Measurements from ENCODE around the gene SLC29A1.

SLC29A1 gene

DNA sequence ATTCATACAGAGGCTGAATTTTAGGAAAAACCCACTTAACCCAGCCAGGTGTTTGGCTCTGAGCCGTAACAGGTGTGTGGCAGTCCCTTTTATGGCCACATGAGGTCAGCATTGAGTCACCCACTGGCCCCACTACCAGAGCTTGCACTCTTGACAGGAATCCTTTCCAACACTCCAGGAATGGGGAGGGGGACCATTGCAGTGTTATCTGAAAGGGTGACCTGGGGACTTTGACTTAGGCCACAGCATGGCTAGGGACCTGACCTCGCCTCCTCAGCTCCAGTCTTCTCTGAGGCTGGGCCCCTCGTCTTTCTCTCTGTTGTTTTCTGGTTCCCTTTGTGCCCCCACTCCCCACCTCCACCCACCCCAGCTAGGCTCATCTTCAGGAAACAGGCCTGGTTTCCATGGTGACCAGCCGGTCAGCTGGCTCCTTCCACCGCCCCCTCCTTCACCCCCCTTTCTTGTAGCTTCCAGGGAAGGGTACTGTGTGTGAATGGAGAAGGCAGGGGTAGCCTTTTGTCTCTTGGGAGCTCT, 44.8 kb downstream of the SLC29A1 start:
- DNase-seq (ENCODE audit: low spot score): peak; percentile 74

DNA sequence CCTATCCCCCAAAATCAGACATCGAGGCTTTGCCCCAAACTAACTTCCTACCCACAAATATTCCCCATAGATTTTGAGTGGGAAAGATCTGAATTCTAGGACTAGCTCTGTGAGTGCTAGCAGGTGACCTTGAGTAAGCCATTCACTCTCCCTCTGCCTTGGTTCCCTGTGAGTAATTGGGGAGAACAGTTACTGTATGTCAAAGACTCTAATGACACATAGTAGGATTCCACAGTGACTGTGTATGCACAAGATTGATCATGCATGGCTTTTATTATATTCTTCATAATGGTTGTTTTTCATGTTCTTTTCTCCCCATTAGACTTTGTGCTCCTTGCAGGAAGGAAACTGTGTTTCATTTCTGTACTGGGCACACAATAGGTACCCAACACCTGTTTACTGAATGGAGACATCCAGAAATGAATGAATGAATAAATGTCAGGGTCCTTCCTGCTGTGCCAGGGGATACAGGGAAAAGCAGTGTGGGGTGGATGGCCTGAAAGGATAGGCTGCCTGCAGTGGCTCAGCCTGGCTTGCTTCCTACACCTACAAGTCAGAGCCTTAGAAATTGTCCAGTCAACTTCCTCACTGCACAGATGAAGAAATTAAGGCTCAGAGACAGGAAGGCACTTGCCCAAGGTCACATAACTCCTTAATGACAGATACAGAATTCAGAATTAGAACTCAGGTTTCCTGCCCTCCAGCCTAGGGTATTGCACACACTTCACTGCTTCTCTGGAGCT, 46.0 kb downstream of the SLC29A1 start:
- no peak for DNase-seq (ENCODE audit: low spot score)

DNA sequence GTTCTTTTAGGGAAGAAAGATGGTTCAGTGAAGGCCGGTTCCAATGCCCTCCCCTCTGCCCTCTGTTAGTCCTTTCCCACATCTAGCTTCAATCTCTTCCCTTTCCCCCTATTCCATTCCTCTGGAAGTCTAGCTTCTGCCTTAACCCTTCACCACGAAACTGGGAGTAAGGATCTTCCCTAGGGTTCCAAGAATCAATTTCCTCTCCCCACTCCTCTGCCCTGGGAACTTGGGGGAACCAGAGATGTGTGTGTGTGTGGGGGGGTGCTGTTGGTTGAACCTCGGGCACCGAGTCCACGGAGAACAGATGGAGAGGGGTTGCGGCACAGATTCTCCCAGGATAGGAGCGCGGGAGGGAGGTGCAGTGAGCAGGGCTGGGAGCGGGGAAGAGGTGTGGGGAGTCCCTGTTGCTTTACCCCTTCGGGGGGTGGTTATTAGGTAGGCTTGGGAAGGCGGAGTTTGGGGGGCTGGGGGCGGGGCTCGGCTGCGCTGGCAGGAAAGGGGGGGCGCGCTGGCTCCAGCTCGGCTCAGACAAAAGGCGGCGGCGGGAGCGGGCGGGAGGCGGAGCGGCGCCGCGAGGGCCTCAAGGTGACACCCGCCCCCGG, 46.6 kb downstream of the SLC29A1 start, which contains the start of gene TMEM151B:
TMEM151B (plus strand) TSS at position 530 of the 605 bp plus-strand sequence. CDS start 293 bp downstream, outside the sequence.
- DNase-seq (ENCODE audit: low spot score): no peak

DNA sequence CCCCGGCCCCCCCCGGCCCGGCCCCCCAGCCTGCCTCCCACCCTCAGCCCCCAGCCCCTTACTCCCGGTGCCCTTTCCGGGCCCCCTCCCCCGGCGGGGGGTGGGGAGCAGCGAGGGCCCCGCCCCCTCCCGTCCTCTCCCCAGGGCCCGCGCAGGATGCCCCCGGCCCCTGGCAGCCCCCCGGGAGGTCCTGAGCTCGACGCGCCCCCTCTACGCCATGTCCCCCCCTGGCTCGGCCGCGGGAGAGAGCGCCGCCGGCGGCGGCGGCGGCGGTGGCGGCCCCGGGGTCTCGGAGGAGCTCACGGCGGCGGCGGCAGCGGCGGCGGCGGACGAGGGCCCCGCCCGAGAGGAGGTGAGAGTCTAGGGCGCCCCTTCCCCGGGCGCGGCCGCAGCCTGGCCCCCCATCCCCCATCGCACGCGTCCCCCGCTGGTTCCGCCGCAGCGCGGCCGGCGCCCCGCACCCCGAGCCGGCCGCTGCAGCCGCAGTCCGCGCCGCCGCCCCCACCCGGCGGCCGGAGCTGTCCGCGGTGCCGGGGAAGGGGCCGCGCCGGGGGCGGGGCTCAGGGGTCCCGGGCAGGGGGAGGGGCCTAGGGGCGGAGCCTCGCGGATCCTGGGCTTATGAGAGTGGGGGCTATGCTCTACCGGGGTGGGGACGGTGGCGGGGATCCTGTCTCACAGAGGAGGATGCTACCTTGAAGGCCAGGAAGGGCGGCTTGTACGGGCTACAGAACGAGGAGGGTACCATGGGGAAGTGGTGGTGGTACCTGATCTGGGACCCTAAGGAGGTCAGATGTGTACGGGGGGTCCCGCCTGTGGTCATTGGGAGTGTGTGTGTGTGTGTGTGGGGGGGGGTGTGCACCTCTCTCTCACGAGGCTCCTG, 47.4 kb downstream of the SLC29A1 start:
- DNase-seq (ENCODE audit: low spot score): peak; percentile 86

DNA sequence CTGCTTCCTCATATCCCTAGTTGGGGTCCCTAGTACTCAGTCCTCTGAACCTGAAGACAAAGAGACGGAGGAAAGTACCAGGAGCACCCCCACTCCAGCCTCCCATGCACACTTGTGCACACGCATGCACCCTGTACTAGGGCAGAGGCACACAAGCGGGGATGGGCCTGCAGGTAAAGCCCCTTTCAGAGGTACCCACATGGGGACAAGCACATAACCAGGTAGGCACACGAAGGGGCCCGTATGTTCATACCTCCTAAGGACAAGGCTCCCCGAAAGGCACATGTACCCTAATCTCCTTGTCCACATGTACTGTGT, 48.0 kb downstream of the SLC29A1 start:
- no peak for DNase-seq (ENCODE audit: low spot score)

DNA sequence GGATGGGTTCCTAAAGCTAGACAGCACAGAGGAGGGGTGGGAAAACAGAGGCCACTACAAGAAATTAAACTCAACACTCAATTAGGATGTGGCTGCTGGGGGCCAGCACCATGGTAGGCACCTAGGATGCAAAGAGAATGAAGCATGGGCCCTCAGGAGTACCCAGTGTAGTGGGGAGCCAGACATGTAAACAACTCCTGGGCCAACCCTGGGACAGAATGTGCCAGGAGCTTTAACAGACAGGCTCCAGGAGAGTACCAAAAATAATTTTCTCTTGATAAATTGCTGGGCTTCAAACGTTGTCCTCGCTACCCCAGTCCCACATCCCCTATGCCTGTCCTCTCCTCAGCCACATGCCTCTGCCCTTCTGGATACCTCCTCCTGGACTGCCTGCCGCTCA, 48.5 kb downstream of the SLC29A1 start:
- DNase-seq (ENCODE audit: low spot score): no peak

DNA sequence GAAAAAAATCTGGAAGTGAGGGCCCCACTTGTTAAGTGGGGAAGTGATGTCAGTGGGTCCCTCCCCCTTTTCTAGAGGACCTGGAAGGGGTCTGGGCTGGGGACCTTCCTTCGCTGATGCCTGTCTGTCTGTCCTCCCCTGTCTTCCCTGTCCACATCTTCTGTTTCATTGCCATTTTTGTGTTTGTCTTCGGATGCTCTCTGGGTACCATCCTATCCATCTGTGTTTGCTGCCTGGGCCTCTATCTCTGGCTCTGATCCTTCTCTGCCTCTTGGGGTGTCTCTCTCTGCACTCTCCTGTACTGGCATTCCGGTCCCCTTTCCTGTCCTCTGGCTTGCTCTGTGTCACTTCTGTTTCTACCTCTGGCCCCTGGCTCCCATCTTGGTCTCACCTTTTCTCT, 49.1 kb downstream of the SLC29A1 start:
- DNase-seq (ENCODE audit: low spot score): no peak

DNA sequence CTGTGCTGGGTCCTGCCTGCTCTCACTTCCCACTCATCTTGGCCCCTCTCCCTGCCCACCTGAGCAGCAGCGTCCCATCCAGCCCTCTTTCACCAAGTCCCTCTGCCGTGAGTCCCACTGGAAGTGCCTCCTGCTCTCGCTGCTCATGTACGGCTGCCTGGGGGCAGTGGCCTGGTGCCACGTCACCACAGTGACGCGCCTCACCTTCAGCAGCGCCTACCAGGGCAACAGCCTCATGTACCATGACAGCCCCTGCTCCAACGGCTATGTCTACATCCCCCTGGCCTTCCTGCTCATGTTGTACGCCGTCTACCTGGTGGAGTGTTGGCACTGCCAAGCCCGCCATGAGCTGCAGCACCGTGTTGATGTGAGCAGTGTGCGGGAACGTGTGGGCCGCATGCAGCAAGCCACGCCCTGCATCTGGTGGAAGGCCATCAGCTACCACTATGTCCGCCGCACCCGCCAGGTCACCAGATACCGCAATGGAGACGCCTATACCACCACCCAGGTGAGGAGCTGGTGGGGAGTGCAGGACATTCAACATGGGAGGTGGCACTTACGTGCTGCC, 49.7 kb downstream of the SLC29A1 start:
- no peak for DNase-seq (ENCODE audit: low spot score)

DNA sequence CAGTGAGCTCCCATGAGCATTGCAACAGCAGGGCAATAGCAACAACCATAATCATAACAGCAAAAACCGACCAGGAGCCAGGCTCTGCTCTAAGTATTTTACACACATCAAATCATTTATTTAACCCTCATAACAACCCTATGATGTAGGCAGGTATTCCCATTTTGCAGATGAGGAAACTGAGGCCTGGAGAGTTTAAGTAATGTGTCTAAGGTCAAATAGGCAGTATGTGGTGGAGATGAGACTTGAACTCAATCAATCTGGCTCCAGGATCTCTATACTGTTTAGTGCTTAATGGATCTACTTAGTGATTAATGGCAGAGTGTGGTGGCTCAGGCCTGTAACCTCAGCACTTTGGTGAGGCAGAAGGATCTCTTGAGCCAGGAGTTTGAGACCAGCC, 50.2 kb downstream of the SLC29A1 start:
- no peak for DNase-seq (ENCODE audit: low spot score)

DNA sequence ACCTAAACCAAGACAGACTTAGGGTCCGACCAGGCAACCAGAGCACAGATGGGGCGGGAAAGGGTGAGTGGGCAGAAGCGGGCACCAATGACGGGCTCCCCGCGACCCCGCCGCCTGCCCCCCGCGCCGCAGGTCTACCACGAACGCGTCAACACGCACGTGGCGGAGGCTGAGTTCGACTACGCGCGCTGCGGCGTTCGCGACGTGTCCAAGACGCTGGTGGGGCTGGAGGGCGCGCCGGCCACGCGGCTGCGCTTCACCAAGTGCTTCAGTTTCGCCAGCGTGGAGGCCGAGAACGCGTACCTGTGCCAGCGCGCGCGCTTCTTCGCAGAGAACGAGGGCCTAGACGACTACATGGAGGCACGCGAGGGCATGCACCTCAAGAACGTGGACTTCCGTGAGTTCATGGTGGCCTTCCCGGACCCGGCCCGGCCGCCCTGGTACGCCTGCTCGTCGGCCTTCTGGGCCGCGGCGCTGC, 51.9 kb downstream of the SLC29A1 start:
- DNase-seq (ENCODE audit: low spot score): no peak

DNA sequence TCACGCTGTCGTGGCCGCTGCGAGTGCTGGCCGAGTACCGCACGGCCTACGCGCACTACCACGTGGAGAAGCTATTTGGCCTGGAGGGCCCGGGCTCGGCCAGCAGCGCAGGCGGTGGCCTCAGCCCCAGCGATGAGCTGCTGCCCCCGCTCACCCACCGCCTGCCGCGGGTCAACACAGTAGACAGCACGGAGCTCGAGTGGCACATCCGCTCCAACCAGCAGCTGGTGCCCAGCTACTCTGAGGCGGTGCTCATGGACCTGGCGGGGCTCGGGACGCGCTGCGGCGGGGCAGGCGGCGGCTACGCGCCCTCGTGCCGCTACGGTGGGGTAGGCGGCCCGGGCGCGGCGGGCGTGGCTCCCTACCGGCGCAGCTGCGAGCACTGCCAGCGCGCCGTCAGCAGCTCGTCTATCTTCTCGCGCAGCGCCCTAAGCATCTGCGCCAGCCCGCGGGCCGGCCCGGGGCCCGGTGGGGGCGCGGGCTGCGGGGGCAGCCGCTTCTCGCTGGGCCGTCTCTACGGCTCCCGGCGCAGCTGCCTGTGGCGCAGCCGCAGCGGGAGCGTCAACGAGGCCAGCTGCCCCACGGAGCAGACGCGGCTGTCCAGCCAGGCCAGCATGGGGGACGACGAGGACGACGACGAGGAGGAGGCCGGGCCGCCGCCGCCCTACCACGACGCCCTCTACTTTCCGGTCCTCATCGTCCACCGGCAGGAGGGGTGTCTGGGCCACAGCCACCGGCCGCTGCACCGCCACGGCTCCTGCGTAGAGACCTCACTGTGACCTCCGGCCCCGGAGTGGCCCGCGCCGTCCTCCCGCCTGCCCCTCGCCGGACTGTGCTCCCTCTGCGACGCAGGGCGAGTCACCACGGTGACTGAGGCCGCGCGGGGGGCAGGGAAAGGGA, 52.6 kb downstream of the SLC29A1 start:
- peak; percentile 82 for DNase-seq (ENCODE audit: low spot score)

DNA sequence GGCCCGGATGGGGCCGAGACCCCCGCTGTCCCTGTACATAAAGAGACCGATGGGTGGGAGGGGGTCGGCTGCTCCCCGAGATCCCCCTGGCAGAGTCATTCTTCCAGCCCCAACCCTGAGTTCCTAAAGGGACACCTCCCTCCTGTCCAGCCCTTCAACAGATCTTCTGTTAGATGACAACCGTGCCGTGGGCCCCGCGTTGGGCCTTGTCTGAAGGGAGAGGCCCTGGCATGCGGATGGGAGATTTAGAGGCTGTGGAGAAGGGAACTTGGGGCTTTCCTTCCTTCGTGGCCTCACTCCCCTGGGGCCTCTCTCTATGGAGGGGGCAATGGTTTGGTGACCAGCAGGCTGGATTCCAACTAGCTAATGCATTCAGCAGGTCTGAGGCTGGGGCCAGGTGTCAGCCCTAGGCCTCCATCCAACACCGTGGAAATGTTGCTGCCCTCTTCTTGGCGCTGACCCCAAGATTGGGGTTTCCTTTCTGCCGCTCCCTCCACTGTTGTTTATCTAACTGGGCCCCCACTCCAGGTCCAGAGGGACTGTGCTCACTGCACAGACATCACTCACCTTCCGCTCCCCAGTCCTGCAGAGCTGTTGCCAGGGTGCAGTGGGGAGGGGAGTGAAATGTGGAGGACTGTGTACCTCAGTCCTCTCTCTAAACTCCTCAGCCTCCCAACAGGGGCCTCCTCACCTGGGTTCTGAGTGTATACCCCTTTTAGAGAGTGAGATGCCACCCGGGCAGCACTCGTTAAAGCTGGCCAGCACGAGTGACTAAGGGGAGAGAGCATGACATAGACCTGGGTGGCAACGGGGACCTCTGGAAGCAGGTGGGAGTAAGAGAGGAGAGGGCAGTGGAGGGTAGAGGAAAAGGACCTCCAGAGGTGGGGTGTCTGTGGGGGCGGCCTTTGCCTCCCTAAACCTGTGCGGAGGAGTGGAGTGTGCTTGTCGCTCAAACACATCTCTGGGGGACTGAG, 53.6 kb downstream of the SLC29A1 start:
- no peak for DNase-seq (ENCODE audit: low spot score)

DNA sequence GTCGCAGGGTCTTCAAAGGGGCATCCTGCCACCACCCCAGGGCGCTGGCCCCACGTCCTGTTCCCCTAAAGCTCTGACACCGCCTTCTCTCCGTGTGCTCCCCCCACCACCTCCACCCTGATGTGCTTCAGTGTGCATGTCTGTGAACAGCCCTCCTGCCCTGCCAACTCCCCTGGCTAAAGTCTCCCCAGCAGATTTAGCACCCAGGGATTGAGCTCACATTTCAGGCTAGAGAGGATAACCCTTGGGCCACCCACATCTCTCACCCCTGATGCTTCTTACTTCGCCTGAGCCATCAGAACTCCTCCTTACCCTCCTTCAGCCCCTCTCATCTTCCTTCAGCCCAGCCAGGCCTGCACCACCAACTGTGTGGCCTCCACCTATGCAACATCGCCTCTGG, 54.4 kb downstream of the SLC29A1 start:
- no peak for DNase-seq (ENCODE audit: low spot score)

DNA sequence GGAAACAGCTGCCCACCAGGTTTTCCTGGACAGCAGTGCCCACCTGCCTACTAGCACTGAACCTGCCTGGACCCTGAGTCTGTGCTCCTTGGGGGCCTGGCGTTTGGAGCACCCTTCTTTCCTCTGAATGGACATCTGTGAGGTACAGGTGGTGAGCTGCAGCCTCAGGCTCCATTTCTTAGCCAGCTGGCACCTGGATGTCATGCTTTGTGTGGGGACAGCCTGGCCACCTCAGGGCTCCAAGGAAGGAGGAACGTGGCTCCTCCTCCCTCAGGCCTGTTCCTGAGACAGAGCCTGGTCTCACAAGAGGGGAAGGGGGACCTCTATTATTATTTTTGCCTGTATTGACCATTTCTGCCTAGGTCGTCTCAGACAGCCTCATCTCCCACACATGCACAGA, 54.9 kb downstream of the SLC29A1 start:
- DNase-seq (ENCODE audit: low spot score): no peak

DNA sequence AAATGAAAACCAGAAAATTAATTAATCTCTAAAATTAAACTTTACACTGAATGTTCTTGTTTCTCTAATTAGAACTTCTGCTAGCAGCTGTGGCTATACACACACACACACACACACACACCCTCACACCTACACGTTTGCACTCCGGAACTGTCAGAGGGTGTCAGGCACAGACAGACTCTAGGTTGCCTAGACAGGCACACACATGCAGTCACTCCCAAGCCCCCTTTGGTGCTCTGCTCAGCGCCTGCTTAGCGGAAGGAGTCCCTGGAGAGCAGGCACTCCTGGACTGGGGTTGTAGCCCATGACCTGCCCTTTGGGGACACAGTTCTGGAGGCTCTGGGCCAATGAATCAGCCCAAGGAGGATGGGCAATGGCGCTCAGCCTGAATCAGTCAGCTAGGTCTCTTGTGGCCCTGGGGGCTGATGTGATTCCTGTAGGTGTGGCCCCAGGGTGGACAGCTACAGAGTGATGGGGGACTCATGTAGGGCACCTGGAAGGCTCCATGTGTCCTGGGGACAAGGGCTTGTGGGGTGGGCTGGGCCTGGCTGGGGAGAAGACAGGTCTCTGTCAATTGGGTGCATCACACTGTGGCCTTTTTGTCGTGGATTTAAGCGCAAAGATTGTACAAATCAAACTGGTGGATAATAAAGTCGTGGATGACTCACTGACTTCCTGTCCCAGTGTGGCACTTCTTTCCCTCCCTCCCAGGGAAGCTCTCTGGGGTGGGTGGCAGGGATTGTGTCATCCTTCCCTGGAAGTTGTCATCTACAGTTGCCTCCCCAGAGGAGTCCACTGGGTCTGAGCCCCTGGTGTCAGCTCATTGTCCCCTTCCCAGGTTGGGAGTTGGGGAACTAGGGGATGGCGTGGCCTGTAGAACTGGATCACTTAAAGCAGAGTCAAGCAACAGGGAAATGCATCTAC, 55.6 kb downstream of the SLC29A1 start:
- no peak for DNase-seq (ENCODE audit: low spot score)
